Activated naive CD8-positive, alpha-beta T cell (primary cell): Measurements from ENCODE around the gene PNP.
"Not testable (repeated sequence)": the region's sequence is repeated elsewhere in the genome, so short reads cannot be mapped to it uniquely, and the experiment has no call there.

Source experiments
- H3K27ac Mint-ChIP-seq: one replicate; pipeline ENCODE4 v1.8.0; 2021; ENCODE audit warnings: mixed read lengths
- H3K27me3 Mint-ChIP-seq: one replicate; pipeline ENCODE4 v1.8.0; 2021; ENCODE audit warnings: mixed read lengths
- H3K36me3 Mint-ChIP-seq: one replicate; pipeline ENCODE4 v1.8.0; 2021; ENCODE audit warnings: mixed read lengths
- H3K4me1 Mint-ChIP-seq: one replicate; pipeline ENCODE4 v1.8.0; 2021; ENCODE audit warnings: low read depth, mixed read lengths
- H3K4me3 Mint-ChIP-seq: one replicate; pipeline ENCODE4 v1.8.0; 2021; ENCODE audit warnings: mild to moderate bottlenecking, mixed read lengths
- H3K9me3 Mint-ChIP-seq: one replicate; pipeline ENCODE4 v1.8.0; 2021; ENCODE audit warnings: low read depth, mixed read lengths

PNP gene

DNA sequence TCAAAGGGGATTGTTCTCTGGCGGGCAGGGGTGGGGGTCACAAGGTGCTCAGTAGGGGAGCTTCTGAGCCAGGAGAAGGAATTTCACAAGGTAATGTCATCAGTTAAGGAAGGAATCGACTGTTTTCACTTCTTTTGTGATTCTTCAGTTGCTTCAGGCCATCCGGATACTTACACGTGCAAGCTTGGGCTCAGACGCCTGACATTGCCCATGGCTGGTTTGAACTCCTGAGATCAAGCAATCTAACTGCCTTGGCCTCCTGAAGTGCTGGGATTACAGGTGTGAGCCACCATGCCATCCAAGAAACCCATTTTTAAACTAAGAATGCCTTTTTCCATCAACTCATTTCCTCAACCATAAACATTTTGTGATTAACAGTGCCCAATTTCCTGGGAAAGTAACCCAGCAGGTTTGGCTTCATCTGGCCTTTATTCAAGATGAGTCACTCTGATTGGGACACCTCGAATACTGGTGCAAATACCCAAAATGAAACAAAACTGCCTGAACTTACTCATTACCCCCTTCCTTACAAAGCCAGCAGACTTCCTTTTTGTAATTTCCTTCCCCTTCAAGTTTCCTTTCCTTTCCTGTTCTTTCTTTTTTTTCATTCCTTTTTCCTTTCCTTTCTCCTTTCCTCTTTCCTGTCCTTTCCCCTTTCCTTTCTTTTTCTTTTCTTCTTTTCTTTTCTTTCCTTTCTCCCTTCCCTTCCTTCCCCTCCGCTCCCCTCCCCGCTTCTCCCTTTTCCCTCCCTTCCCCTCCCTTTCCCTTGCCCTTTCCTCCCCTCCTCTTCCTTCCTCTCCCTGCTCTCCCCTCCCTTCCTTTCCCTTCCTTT is 25.9 kb downstream of the PNP start:
- peaks cover 42% of the 10 kb centered on the region for H3K4me1 Mint-ChIP-seq
- no peaks in the 10 kb centered on the region for H3K27me3 Mint-ChIP-seq
- H3K27ac Mint-ChIP-seq, result no peak overlapping the region
- H3K4me3 Mint-ChIP-seq, result no peak overlapping the region
- H3K9me3 Mint-ChIP-seq, result no peaks in the 10 kb centered on the region
- no peaks in the 10 kb centered on the region for H3K36me3 Mint-ChIP-seq

GRCh38 chr14:20498622-20499021 is 29.4 kb downstream of the PNP start:
- Mint-ChIP-seq H3K9me3 (no peaks in the 10 kb centered on the region), H3K4me3 (no peak overlapping the region), H3K36me3 (no peaks in the 10 kb centered on the region), H3K27me3 (no peaks in the 10 kb centered on the region), H3K27ac (no peak overlapping the region), H3K4me1 (peaks cover 21% of the 10 kb centered on the region)

DNA sequence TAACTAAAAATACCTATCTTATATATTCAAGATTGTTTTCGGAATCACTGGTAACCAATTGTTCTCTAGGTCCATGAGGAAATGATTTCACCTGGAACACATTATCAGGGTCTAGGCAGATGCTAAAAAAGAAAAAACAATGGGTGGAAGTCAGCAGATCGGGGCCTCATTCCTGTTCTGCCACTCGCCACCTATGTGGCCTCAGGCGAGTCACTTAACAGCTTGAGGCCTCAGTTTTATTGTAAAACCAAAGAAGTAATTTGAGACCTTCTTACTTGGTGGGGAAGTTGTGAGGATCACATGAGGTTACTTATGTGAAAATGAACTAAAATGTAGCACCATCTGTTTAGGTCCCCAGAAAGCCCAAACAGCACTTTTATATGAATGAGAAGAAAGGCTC is 29.9 kb downstream of the PNP start:
- Mint-ChIP-seq H3K27me3 (no peaks in the 10 kb centered on the region), H3K4me3 (no peak overlapping the region), H3K9me3 (no peaks in the 10 kb centered on the region), H3K27ac (no peak overlapping the region), H3K36me3 (no peaks in the 10 kb centered on the region), H3K4me1 (peaks cover 22% of the 10 kb centered on the region)

GRCh38 chr14:20499881-20500280 is 30.7 kb downstream of the PNP start:
- H3K27me3 Mint-ChIP-seq, result no peaks in the 10 kb centered on the region
- no peak overlapping the region for H3K27ac Mint-ChIP-seq

GRCh38 chr14:20501346-20501745 is 32.1 kb downstream of the PNP start:
- Mint-ChIP-seq H3K27ac (no peak overlapping the region), H3K9me3 (no peaks in the 10 kb centered on the region), H3K36me3 (no peaks in the 10 kb centered on the region), H3K27me3 (no peaks in the 10 kb centered on the region), H3K4me1 (peaks cover 7% of the 10 kb centered on the region), H3K4me3 (no peak overlapping the region)

More at GRCh38 chr14:20499881-20500280, 30.7 kb downstream of the PNP start:
- no peaks in the 10 kb centered on the region for H3K9me3 Mint-ChIP-seq
- no peaks in the 10 kb centered on the region for H3K36me3 Mint-ChIP-seq
- H3K4me1 Mint-ChIP-seq, result peaks cover 20% of the 10 kb centered on the region
- no peak overlapping the region for H3K4me3 Mint-ChIP-seq

- Mint-ChIP-seq H3K9me3 (no peaks in the 10 kb centered on the region), H3K27ac (no peak overlapping the region), H3K36me3 (no peaks in the 10 kb centered on the region), H3K4me1 (peaks cover 7% of the 10 kb centered on the region), H3K27me3 (no peaks in the 10 kb centered on the region), H3K4me3 (no peak overlapping the region)
These were observed 34.7 kb downstream of the PNP start for GRCh38 chr14:20503898-20504297.

DNA sequence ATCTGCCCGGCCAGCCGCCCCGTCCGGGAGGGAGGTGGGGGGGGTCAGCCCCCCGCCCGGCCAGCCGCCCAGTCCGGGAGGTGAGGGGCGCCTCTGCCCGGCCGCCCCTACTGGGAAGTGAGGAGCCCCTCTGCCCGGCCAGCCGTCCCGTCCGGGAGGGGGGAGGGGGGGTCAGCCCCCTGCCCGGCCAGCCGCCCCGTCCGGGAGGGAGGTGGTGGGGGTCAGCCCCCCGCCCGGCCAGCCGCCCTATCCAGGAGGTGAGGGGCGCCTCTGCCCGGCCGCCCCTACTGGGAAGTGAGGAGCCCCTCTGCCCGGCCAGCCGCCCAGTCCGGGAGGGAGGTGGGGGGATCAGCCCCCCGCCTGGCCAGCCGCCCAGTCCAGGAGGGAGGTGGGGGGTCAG is 37.1 kb downstream of the PNP start:
- not testable (repeated sequence) for H3K27me3 Mint-ChIP-seq, H3K36me3 Mint-ChIP-seq, H3K27ac Mint-ChIP-seq, H3K4me1 Mint-ChIP-seq, H3K4me3 Mint-ChIP-seq, H3K9me3 Mint-ChIP-seq

DNA sequence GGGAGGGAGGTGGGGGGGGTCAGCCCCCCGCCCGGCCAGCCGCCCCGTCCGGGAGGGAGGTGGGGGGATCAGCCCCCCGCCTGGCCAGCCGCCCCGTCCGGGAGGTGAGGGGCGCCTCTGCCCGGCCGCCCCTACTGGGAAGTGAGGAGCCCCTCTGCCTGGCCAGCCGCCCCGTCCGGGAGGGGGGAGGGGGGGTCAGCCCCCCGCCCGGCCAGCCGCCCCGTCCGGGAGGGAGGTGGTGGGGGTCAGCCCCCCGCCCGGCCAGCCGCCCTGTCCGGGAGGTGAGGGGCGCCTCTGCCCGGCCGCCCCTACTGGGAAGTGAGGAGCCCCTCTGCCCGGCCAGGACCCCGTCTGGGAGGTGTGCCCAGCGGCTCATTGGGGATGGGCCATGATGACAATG is 37.5 kb downstream of the PNP start:
- H3K4me1 Mint-ChIP-seq, H3K27ac Mint-ChIP-seq, H3K9me3 Mint-ChIP-seq, H3K4me3 Mint-ChIP-seq, H3K27me3 Mint-ChIP-seq, H3K36me3 Mint-ChIP-seq: not testable (repeated sequence)

GRCh38 chr14:20507537-20507936 is 38.3 kb downstream of the PNP start:
- not testable (repeated sequence) for H3K4me1 Mint-ChIP-seq, H3K36me3 Mint-ChIP-seq, H3K27ac Mint-ChIP-seq, H3K4me3 Mint-ChIP-seq, H3K9me3 Mint-ChIP-seq, H3K27me3 Mint-ChIP-seq

DNA sequence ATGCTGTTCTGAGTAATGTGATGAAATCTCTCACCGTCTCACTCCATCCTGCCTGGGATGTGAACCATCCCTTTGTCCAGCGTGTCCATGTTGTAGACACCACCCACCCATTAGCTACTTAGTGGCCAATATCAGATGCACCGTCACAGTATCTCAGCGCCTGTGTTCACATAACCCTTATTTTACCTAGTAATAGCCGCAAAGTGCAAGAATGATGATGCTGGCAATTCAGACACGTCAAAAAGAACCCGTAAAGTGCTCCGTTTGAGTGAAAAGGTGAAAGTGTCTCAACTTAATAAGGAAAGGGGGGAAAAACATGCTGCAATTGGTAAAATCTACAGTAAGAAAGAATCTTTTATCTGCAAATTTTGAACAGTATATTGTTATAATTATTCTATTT is 39.2 kb downstream of the PNP start:
- H3K9me3 Mint-ChIP-seq, result no peaks in the 10 kb centered on the region
- no peak overlapping the region for H3K4me3 Mint-ChIP-seq
- H3K4me1 Mint-ChIP-seq, result peaks cover 7% of the 10 kb centered on the region
- H3K36me3 Mint-ChIP-seq, result no peaks in the 10 kb centered on the region
- H3K27me3 Mint-ChIP-seq, result no peaks in the 10 kb centered on the region
- no peak overlapping the region for H3K27ac Mint-ChIP-seq

- no peaks in the 10 kb centered on the region for H3K9me3 Mint-ChIP-seq
- H3K27ac Mint-ChIP-seq, result no peak overlapping the region
- no peaks in the 10 kb centered on the region for H3K36me3 Mint-ChIP-seq
- H3K4me3 Mint-ChIP-seq, result no peak overlapping the region
- H3K27me3 Mint-ChIP-seq, result no peaks in the 10 kb centered on the region
- no peaks in the 10 kb centered on the region for H3K4me1 Mint-ChIP-seq
These were observed 43.1 kb downstream of the PNP start for GRCh38 chr14:20512177-20512905.

DNA sequence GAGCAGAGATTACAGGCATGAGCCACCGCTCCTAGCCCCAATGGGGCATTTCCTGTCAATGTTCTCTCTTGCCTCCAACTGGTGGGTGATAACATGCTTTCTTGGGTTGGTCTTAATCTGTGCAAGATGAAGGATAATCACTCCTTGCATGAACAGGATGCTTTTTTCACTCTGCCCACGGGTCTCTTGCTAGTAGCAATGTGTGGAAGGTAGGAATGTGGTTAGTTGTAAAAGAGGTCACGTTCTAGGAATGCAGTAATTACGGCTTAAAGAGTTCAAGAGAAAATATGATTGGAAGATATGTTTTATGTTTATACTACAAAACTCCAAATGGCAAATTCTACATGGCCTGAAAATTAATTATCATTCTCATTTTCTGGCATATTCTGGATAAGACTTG is 46.6 kb downstream of the PNP start:
- Mint-ChIP-seq H3K9me3 (peaks cover 7% of the 10 kb centered on the region), H3K27me3 (no peaks in the 10 kb centered on the region), H3K4me1 (no peaks in the 10 kb centered on the region), H3K4me3 (no peak overlapping the region), H3K27ac (no peak overlapping the region), H3K36me3 (no peaks in the 10 kb centered on the region)

DNA sequence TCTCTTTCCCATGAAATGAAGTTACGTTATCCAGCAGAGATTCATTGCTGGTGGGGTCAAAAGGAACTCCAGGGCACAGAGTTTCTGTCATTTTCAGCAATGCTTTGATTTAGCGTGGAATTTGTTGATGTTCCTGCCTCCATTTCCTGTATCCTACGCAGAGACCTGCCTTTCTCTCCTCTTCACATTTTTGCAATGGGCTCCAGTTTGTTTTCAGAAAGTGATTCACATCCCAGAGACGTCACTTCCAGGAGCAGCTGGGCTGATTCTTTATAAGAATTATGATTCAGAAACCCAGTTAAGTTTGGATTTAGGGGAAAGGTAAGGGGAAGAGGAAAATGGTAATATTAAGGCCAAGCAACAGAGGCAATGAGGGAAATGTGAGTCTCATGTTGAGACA is 47.7 kb downstream of the PNP start:
- Mint-ChIP-seq H3K27me3 (no peaks in the 10 kb centered on the region), H3K36me3 (no peaks in the 10 kb centered on the region), H3K27ac (no peak overlapping the region), H3K9me3 (peaks cover 7% of the 10 kb centered on the region), H3K4me3 (no peak overlapping the region), H3K4me1 (no peaks in the 10 kb centered on the region)

DNA sequence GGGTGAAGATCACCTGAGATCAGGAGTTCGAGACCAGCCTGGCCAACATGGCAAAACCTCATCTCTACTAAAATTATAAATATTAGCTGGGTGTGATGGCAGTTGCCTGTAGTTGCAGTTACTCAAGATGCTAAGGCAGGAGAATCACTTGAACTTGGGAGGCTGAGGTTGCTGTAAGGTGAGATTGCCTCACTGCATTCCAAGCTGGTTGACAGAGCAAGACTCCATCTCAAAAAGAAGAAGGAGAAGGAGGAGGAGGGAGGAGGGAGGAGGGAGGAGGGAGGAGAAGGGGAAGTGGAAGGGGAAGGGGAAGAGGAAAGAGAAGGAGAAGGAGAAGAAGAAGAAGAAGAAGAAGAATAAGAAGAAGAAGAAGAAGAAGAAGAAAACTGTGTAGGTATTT is 53.1 kb downstream of the PNP start:
- Mint-ChIP-seq H3K27ac (no peak overlapping the region), H3K4me1 (no peaks in the 10 kb centered on the region), H3K4me3 (no peak overlapping the region), H3K27me3 (no peaks in the 10 kb centered on the region), H3K36me3 (no peaks in the 10 kb centered on the region), H3K9me3 (peaks cover 7% of the 10 kb centered on the region)

- no peak overlapping the region for H3K27ac Mint-ChIP-seq
- H3K9me3 Mint-ChIP-seq, result peaks cover 7% of the 10 kb centered on the region
- H3K4me3 Mint-ChIP-seq, result no peak overlapping the region
- no peaks in the 10 kb centered on the region for H3K4me1 Mint-ChIP-seq
- H3K36me3 Mint-ChIP-seq, result no peaks in the 10 kb centered on the region
- H3K27me3 Mint-ChIP-seq, result no peaks in the 10 kb centered on the region
These were observed 54.8 kb downstream of the PNP start for GRCh38 chr14:20524027-20524426.
